HG03378 (cell line): ENCODE measurements around the gene LIMCH1.
"Not testable (repeated sequence)": the region's sequence is repeated elsewhere in the genome, so short reads cannot be mapped to it uniquely, and the experiment has no call there.

ENCODE experiments used
- ATAC-seq: cut with Tn5 transposase; IDR thresholded peaks from one replicate; pipeline ENCODE4 v1.9.1; 2021; ENCODE audit warnings: mild to moderate bottlenecking, moderate library complexity; ENCODE audit not compliant: unreplicated experiment

LIMCH1 gene

DNA sequence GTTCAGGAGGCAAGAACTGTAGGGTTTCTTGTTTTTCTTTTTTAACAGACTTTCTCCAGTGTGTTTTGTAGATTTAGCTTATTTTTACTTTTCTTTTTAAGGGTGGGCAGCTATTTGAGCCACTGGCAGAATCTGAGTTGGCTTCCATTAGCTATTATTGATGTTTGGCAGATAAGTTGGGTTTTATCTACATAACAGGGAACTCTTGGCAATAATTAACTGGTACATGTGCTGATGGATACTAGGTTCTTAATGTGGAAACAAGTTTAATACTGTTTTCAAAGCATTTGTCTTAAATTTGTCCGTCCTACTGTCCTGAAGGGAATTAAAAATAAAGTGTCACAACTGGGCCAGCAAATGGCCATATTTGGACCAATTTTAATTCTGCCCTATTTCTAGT, 130.1 kb downstream of the LIMCH1 start:
- no peak for ATAC-seq

DNA sequence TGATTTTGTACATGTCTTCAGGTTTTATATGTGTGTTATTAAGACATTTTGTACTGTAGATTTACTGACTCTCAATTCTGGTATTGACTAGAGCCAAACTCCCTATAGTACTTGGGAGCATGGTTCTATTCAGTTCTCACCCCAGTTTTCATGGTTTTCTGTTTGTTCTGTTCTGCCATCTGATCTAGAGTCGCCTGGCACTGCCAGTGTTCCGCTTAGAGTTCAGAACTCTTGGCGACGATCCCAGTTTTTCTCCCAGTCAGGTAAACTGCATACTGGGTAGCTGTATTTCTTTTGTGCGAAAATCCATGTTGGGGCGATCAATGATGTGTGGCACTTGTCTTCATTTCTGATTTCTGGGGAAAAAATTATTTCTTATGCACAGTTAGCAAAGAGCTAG, 132.6 kb downstream of the LIMCH1 start:
- no peak for ATAC-seq

DNA sequence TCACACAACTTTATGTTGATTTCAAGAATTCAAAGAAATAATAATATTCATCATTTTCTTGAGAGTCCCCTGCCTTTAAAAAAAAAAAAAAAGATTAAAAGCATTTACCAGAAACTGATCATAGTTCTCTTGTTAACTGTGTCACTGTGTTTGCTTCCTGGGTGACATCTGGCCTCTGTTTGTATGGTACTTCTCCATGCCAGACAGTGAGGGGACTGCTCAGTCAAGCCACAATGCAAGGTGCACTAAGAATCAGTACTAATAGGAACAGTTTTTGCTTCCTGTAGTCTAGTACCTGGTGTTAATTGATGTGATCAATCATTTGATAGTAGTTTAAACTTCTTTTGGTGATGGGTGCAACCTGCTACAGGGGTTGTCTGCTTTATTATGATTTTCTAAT, 133.0 kb downstream of the LIMCH1 start:
- no peak for ATAC-seq

- no peak for ATAC-seq
Observed at GRCh38 chr4:41678086-41678816, 140.3 kb downstream of the LIMCH1 start.

DNA sequence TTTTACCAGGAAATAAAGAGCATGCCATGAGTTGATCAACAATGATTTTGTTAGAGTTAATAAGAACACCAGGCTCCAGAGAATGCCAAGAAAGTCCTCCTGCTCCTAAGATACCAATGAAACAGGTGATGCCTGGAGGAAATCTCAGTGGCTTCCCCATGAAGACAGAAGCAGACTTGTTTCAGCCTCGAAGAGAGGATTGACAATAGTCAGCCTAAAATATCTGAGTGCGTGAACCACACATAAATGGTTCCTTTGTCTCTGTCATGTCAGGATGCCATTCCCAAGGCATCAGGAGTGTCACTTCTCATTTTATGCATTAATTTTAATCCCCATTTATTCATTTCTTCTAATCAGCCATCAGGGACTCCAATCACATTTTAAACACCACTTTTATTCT, 141.0 kb downstream of the LIMCH1 start:
- ATAC-seq = no peak

DNA sequence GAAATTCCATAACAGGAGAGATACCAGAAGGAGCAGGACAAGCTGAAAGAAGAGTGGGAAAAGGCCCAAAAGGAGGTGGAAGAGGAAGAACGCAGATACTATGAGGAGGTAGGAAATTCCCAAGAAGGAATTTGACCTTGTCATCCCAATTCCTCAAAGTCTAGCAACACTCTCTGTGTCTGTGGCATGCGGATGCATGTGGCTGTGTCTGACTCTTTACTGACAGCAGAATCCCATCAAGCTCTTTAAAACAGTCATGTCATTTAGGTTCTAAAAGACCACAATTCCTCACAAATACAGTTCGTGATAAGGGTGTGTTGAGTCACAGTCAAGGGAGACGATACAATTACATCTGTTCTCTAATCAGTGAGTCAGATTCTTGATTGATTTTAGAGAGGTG, 142.0 kb downstream of the LIMCH1 start:
- ATAC-seq = no peak

- no peak for ATAC-seq
Observed at GRCh38 chr4:41681054-41681453, 143.1 kb downstream of the LIMCH1 start.

GRCh38 chr4:41683326-41683725, 145.4 kb downstream of the LIMCH1 start:
- no peak for ATAC-seq

DNA sequence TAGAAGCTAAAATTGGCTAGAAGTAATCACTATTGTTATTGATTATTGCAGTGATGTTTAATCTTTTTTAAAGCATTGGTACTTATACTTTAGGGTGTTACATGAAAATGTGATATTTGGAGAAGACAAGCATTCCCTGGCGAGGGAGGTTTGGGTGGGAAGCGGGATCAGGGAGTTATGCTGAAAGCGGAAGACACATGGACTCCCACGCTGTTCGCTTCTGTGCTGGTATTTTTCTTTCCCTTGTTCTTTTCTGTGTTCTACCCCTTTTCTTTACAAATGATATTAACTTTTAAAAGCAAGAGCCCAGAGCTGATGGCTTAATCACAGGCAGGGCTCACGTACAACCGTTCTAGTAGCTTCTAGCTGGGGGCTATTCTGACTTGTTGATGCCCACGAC, 148.9 kb downstream of the LIMCH1 start:
- ATAC-seq = no peak

DNA sequence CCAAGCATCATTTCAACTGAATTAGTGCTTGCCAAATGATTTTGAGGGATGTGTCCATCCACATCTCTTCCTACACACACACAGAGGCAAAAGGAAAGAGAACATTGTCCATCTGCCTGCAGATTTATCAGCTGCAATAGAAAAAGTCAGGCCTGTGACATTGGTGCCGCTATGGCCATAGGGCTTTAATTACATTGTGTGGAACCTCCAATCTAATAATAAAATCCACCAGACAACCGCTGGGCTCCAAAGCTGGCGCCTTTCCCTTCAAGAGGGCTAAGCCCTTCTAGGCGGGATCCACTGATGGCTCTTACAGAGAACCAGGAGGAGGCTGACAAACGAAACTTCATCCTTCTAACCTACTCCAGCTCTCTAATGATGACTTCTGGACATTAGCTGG, 150.0 kb downstream of the LIMCH1 start:
- ATAC-seq = no peak

DNA sequence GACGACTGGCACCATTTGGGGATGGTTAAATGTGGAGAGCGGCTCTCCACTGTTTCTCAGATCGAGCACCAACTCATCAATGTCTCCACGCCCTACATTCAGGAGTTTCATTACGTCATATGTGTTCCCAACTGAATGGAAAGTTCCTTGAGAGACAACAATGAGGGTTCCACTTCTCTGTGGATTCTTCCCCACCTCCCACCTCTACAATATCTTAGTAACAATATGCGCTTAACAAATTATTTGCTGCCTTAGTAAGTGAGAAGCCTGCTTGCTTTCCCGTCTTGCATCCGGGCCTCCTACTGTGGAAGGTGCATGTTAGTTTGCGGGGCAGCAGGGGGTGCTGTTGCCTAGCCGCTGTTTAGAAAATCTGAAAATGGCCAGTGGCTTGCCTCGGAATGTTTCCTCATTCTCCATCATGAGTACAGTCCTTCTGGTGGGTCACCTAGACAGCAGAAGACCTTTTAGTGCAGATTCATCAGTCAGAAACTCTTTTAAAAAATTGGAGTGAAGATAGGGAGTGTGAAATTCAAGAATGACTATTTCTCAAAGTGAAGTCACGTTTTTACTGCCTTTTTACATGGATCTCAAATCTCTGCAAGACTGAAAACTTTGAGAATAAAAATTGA, 154.9 kb downstream of the LIMCH1 start:
- ATAC-seq = peak; percentile 76

DNA sequence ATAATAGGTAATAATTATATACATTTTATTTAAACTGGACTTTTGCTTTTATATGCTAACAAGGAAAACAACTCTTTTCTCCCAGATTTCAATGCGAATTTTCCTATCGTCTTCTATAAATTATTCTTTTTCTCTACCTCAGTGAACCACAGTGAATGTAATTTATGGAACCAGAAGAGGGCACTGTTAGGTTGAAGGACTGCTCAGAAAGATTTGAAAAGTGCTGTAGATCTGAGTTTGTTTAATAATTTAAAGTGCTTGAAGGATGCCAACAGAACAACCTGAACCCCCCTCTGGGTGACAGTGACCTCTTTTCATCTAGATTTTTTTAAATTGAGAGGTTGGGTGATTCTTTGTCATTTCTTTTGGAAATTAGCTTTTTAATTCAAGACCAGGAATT, 155.7 kb downstream of the LIMCH1 start:
- no peak for ATAC-seq

DNA sequence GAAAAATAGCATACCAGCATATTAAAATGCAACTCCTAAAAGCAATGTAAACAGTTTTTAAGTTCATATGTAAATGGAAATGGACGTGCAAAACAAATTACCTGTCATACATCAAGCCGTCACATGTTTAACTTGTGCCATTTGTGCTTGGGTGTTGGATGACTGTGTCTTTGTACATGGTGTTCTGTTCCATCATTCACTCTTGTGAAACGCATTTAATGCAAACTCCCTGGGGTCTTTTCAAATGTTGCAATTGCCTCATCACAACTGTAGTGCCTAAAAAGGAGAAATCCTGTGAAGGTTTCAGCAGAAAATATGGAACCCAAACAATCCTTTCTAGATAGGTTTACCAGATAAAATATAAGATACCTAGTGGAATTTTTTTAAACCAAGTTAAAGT, 158.2 kb downstream of the LIMCH1 start:
- no peak for ATAC-seq

DNA sequence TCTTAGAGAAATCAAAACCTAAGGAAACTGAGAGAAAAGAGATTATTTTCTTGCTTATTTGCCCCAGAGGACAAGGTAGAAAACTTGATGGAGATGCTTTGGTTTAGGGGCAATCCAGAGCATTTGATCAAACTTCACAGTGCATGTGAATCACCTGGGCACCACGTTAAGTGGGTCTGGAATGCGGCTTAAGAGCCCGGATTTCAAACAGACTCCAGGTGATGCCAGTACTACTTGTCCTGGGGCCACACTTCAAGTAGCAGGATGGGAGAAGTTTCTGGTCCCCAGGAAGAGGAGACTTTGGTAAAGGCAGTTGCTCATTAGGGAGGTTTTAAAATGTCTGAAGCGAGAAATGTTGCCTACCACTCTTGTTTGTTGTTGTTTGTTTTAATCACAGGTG, 158.8 kb downstream of the LIMCH1 start:
- no peak for ATAC-seq

DNA sequence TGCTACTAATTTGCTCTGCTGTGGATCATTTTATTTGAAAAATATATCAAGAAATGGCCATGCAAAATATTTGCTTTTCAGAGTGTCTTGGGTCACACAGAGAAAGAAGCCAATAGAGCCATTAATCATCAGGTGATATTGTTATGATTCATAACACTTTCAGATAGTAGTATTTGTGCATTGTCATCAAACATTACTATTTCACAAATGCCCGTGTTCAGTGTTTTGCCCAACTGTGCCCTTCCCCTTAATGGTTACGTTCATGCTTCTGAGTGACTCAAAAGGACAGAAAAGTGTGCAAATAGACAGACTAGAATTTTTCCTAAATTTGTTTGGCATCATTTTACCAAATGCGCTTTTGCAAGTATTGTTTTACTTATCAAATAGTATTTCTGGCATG, 164.0 kb downstream of the LIMCH1 start:
- ATAC-seq = no peak

- ATAC-seq = no peak
Observed at GRCh38 chr4:41702770-41703169, 164.8 kb downstream of the LIMCH1 start.

DNA sequence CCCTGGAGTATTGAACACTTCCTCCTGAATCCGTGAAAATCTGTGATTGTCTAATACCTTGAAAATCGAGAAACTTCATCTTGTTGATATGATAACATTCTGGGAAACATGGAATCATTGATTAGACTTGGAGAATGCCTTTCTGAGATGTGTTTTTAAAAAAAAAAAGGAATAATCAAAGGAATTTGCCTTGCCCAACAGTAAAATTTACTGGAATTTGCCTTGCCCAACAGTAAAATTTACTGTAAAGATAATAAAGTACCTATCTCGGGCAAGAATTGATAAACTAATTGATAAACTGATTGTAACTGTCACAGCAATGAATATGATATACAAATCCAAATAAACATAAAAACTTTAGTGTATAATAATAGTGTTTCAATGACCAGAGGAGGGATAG, 165.8 kb downstream of the LIMCH1 start:
- no peak for ATAC-seq

DNA sequence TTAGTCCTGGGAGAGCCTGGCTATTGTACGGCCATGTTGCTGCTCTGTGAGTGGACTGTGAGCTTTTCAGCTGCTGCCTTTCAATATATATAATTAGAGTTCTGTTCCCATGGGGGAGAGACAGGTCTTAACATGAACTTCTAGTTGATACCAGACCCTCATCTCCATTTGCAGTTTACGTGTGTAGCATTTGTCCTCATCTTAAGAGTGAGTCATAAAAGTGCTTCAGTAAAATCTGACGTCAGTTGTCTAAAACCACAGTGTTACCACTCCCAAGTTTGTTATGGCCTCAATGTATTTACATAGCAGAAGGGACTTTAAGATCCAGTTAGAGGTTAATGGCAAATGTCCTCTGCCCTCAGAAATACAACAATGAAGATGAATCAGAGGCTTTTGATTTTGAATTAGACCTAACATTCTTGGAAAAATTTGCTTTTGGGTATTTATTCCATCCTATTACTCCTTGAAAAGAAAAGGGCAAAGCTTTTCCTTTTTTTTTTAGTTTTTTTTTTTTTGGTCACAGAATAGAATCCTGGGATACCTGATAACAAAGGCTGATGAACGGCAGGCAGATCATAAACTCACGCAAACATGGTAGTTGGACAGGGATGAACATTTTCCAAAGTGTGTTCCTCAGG, 172.0 kb downstream of the LIMCH1 start:
- ATAC-seq = no peak

- not testable (repeated sequence) for ATAC-seq
Observed at GRCh38 chr4:41711654-41712053, 173.7 kb downstream of the LIMCH1 start.

DNA sequence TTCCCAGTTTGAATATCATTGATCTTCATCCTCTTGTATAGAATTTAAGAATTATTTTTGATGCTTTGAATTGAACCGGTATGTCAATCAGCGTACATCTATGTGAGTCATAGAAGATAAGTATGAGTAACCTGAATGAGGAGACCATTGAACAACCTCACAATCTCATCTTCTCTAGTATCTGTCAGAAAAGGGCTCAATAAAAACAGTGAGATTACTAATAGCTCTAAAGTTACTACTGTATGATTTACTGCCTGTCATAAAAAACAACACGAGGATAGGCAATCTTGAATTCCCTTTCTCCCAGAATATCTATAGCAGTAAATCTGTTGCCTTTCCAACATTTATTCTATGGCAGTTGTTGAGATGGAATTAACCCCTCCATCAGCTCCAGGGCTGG, 174.5 kb downstream of the LIMCH1 start:
- no peak for ATAC-seq

- ATAC-seq = no peak
Observed at GRCh38 chr4:41713768-41714167, 175.8 kb downstream of the LIMCH1 start.

DNA sequence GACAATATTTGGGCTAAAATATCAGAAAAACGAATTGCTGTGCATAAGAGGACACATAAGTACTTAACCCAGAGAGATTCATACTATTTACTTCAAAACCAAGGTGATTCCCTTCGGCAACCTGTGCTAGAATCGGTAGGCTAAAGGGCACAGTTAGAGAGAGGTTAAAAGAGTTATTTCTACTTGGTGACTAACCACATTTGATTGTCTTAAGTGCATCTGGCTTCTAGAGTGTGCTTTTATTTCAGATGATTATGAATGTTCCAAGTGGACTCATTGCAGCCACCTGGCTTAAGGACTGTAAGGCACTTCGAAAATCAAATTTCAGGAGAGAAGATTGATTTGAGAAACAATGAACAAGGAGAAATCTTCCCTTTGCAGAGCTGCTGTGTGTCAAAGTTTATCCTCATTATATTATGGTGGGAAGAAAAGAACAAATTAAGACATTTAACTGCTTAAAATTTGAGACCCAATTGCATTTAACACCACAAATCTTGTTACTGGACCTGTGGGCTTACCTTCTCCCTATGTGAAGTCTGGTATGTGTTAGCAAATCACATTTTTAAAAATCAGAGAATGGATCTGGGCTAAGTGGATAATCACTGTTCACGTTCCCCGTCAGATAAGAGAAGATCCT, 176.5 kb downstream of the LIMCH1 start:
- no peak for ATAC-seq
